ENCODE results near the gene HIRIP3. TPM values are rescaled to one million over a fixed set of nuclear protein-coding genes. Genes with fewer than 3 reads are reported as not detected.

The HIRIP3 gene
- polyA plus RNA-seq, 1 donor (not counting 4 experiments of a cell fraction or from before 2014, with no cell fraction given): 4.1 TPM

- H4K20me1 ChIP-seq (ENCODE audit: control insufficient read depth, extremely low read depth, insufficient read depth, low read length): peaks cover 22% of the 10 kb centered on the region
- peaks cover 45% of the 10 kb centered on the region for H3K79me2 ChIP-seq (ENCODE audit: control insufficient read depth, insufficient read depth, low read length)
- H3K36me3 ChIP-seq (ENCODE audit: control insufficient read depth in 2 of 2, extremely low read depth in 1 of 2, insufficient read depth in 2 of 2, low read length in 2 of 2): peaks cover 24 to 29% of the 10 kb centered on the region in 2 experiments
- peaks cover 4% of the 10 kb centered on the region for H3K9me1 ChIP-seq (ENCODE audit: control insufficient read depth, extremely low read depth, insufficient read depth, low read length)
- H3K9me3 ChIP-seq (ENCODE audit: control insufficient read depth, low read depth, low read length): no peaks in the 10 kb centered on the region
- no peak overlapping the region for H3K9ac ChIP-seq (ENCODE audit: control insufficient read depth, extremely low read depth, insufficient read depth, low read length)
- peaks cover 18% of the 10 kb centered on the region for H3K4me1 ChIP-seq (ENCODE audit: control insufficient read depth, extremely low read depth, insufficient read depth, low read length)
- FAIRE-seq: no peak
- H3K27ac ChIP-seq (ENCODE audit: control insufficient read depth, insufficient read depth, low read length): no peak overlapping the region
- H2AFZ ChIP-seq (ENCODE audit: control insufficient read depth, low read length): no peak overlapping the region
- no peak for DNase-seq (ENCODE audit: low read depth, low spot score)
- TF ChIP-seq, protein P1, sequence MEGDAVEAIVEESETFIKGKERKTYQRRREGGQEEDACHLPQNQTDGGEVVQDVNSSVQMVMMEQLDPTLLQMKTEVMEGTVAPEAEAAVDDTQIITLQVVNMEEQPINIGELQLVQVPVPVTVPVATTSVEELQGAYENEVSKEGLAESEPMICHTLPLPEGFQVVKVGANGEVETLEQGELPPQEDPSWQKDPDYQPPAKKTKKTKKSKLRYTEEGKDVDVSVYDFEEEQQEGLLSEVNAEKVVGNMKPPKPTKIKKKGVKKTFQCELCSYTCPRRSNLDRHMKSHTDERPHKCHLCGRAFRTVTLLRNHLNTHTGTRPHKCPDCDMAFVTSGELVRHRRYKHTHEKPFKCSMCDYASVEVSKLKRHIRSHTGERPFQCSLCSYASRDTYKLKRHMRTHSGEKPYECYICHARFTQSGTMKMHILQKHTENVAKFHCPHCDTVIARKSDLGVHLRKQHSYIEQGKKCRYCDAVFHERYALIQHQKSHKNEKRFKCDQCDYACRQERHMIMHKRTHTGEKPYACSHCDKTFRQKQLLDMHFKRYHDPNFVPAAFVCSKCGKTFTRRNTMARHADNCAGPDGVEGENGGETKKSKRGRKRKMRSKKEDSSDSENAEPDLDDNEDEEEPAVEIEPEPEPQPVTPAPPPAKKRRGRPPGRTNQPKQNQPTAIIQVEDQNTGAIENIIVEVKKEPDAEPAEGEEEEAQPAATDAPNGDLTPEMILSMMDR (optimal IDR thresholded peaks at IDR 0.05 in 1 of 3, IDR thresholded peaks at IDR 0.05 in 1 of 3, conservative IDR thresholded peaks at IDR 0.05 in 1 of 3; ENCODE audit: extremely low read depth in 1 of 3, insufficient read depth in 2 of 3, low read length in 3 of 3): no peak
- TF ChIP-seq EZH2 (IDR thresholded peaks at IDR 0.05; ENCODE audit: low read length): no peak
- peak overlapping the region; percentile 80 for H3K4me2 ChIP-seq (ENCODE audit: control insufficient read depth, extremely low read depth, insufficient read depth, low read depth, low read length)
- no peaks in the 10 kb centered on the region for H3K27me3 ChIP-seq (ENCODE audit: control insufficient read depth, extremely low read depth, insufficient read depth, low read length)
- H3K4me3 ChIP-seq (ENCODE audit: control insufficient read depth in 2 of 3, extremely low read depth in 1 of 3, insufficient read depth in 2 of 3, low read depth in 1 of 3, low read length in 3 of 3): peak overlapping the region; percentile 8 to 97 (median 90)
- dilution Hi-C loops (cut with MboI; ENCODE audit: extremely low pct_ligation_motif_present, low sequenced_read_pairs): no loop called here
Measured at GRCh38 chr16:29975811-29976511, 19.5 kb downstream of the HIRIP3 start.

- Histone ChIP-seq H3K27me3 (ENCODE audit: control insufficient read depth, extremely low read depth, insufficient read depth, low read length) (no peaks in the 10 kb centered on the region), H3K9ac (ENCODE audit: control insufficient read depth, extremely low read depth, insufficient read depth, low read length) (peak overlapping the region; percentile 88), H3K9me3 (ENCODE audit: control insufficient read depth, low read depth, low read length) (no peaks in the 10 kb centered on the region), H2AFZ (ENCODE audit: control insufficient read depth, low read length) (no peak overlapping the region), H3K4me1 (ENCODE audit: control insufficient read depth, extremely low read depth, insufficient read depth, low read length) (peaks cover 18% of the 10 kb centered on the region), H3K79me2 (ENCODE audit: control insufficient read depth, insufficient read depth, low read length) (peaks cover 45% of the 10 kb centered on the region), H3K9me1 (ENCODE audit: control insufficient read depth, extremely low read depth, insufficient read depth, low read length) (peaks cover 4% of the 10 kb centered on the region), H3K4me2 (ENCODE audit: control insufficient read depth, extremely low read depth, insufficient read depth, low read depth, low read length) (peak overlapping the region; percentile 80), H3K27ac (ENCODE audit: control insufficient read depth, insufficient read depth, low read length) (peak overlapping the region; percentile 81), H4K20me1 (ENCODE audit: control insufficient read depth, extremely low read depth, insufficient read depth, low read length) (peaks cover 22% of the 10 kb centered on the region), H3K36me3 (ENCODE audit: control insufficient read depth in 2 of 2, extremely low read depth in 1 of 2, insufficient read depth in 2 of 2, low read length in 2 of 2) (peaks cover 24 to 26% of the 10 kb centered on the region in 2 experiments), H3K4me3 (ENCODE audit: control insufficient read depth in 2 of 3, extremely low read depth in 1 of 3, insufficient read depth in 2 of 3, low read depth in 1 of 3, low read length in 3 of 3) (peak overlapping the region; percentile 90 to 97 (median 97))
- dilution Hi-C loops (cut with MboI; ENCODE audit: extremely low pct_ligation_motif_present, low sequenced_read_pairs): no loop called here
- TF ChIP-seq EZH2 (IDR thresholded peaks at IDR 0.05; ENCODE audit: low read length): no peak
- TF ChIP-seq, protein P1 (optimal IDR thresholded peaks at IDR 0.05 in 1 of 3, IDR thresholded peaks at IDR 0.05 in 1 of 3, conservative IDR thresholded peaks at IDR 0.05 in 1 of 3; ENCODE audit: extremely low read depth in 1 of 3, insufficient read depth in 2 of 3, low read length in 3 of 3): no peak
- FAIRE-seq (no peak), DNase-seq (ENCODE audit: low read depth, low spot score) (no peak)
Measured at GRCh38 chr16:29975134-29975538, 20.3 kb downstream of the HIRIP3 start.
